LNCAP (cell line): Measurements from ENCODE around the gene MRPS18B.

Experiments
- CTCF ChIP-seq: fragments of 450-650 bp; IDR thresholded peaks from 2 replicates; pipeline ENCODE4 v1.5.1; 2017; ENCODE audit warnings: mild to moderate bottlenecking

MRPS18B gene

GRCh38 chr6:30573113-30573512, 44.5 kb upstream of the MRPS18B start:
- no peak for TF ChIP-seq CTCF

GRCh38 chr6:30578051-30578450, 39.6 kb upstream of the MRPS18B start:
- TF ChIP-seq CTCF = no peak

GRCh38 chr6:30583921-30584320, 33.7 kb upstream of the MRPS18B start:
- no peak for TF ChIP-seq CTCF

GRCh38 chr6:30589754-30590358, 27.8 kb upstream of the MRPS18B start:
- TF ChIP-seq CTCF = no peak

GRCh38 chr6:30590509-30590908, 27.1 kb upstream of the MRPS18B start:
- TF ChIP-seq CTCF = no peak

GRCh38 chr6:30591008-30591407, 26.6 kb upstream of the MRPS18B start:
- TF ChIP-seq CTCF = no peak

- TF ChIP-seq CTCF = no peak
Measured at GRCh38 chr6:30592287-30592686, 25.4 kb upstream of the MRPS18B start.
